ENCODE results near the gene ETFB. TPM values are rescaled to one million over a fixed set of nuclear protein-coding genes. Genes with fewer than 3 reads are reported as not detected.

Gene ETFB
- total RNA-seq, 1 experiment from 2014 or later: 66.2 TPM

DNA sequence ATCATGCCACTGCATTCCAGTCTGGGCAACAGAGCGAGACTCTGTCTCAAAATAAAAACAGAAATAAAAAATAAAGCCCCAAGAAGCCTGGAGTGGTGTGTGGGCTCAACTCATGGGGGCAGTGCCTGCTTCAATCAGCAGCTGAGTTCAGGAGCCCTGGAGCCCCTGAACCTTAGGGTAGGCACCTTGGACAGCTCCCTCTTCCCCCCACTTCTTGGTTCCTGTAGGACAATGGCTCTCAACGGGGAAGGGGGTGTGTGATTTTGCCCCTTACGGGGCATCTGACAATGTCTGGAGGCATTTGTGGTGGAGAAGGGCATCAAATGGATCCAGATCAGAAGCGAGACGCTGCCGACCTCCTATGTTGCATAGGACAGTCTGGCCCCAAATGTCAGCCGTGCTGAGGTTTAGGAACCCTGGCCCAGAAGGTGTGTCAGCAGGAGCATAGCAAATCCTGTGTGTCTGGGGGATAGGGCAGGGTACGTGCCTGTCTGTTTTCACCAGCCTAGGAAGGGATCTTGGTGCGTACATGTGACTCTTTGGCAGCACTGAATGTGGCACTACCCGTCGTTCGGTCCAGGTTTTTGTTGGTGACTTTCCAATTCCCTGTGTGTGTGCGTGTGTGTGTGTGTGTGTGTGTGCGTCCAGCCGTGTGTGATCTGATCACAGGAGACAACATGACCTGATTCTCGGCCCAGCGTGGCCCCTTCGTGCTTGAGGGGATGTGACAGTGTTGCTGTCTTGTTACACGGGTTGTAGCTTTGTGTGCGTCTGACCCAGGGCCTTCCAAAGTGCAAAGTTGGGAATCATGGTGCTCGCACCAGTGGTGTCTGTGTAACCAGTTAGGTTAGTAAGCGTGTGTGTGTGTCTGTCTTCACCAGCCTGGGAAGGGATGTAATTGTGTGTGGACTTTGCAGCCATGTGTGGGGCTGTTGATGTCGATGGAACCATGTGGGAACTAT lies 47.2 kb downstream of the ETFB start:
- TF ChIP-seq, protein P1, sequence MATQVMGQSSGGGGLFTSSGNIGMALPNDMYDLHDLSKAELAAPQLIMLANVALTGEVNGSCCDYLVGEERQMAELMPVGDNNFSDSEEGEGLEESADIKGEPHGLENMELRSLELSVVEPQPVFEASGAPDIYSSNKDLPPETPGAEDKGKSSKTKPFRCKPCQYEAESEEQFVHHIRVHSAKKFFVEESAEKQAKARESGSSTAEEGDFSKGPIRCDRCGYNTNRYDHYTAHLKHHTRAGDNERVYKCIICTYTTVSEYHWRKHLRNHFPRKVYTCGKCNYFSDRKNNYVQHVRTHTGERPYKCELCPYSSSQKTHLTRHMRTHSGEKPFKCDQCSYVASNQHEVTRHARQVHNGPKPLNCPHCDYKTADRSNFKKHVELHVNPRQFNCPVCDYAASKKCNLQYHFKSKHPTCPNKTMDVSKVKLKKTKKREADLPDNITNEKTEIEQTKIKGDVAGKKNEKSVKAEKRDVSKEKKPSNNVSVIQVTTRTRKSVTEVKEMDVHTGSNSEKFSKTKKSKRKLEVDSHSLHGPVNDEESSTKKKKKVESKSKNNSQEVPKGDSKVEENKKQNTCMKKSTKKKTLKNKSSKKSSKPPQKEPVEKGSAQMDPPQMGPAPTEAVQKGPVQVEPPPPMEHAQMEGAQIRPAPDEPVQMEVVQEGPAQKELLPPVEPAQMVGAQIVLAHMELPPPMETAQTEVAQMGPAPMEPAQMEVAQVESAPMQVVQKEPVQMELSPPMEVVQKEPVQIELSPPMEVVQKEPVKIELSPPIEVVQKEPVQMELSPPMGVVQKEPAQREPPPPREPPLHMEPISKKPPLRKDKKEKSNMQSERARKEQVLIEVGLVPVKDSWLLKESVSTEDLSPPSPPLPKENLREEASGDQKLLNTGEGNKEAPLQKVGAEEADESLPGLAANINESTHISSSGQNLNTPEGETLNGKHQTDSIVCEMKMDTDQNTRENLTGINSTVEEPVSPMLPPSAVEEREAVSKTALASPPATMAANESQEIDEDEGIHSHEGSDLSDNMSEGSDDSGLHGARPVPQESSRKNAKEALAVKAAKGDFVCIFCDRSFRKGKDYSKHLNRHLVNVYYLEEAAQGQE (IDR thresholded peaks at IDR 0.05; ENCODE audit: insufficient read depth in 1 of 2, low read depth in 2 of 2, low read length in 1 of 2): peak; percentile 70 to 75
- TF ChIP-seq TCF7L2 (IDR thresholded peaks at IDR 0.05; ENCODE audit: low read depth, low read length): no peak
- no peaks in the 10 kb centered on the region for H3K27me3 ChIP-seq (ENCODE audit: control insufficient read depth, insufficient read depth, low read length)
- H3K27ac ChIP-seq (ENCODE audit: low read length): no peak overlapping the region
- H3K4me1 ChIP-seq (ENCODE audit: control insufficient read depth, insufficient read depth, low read length): no peaks in the 10 kb centered on the region
- in situ Hi-C loops (cut with HindIII; ENCODE audit: low pct_unique_long_range_greater_than_20kb, low sequenced_read_pairs) (no loop called here), intact Hi-C loops (cut with micrococcal nuclease; ENCODE audit: unreplicated experiment) (no loop called here)
- H3K36me3 ChIP-seq (ENCODE audit: control insufficient read depth, insufficient read depth, low read length): no peaks in the 10 kb centered on the region
- CTCF ChIA-PET: no interaction called here
- BruUV-seq (replicated peaks): no TSS peak
- POLR2A ChIA-PET: no interaction called here
- no peaks in the 10 kb centered on the region for H3K9me3 ChIP-seq (ENCODE audit: control insufficient read depth, insufficient read depth, low read depth, low read length)
- ATAC-seq (no peak), DNase-seq (ENCODE audit: low read depth, low spot score) (no peak)
- no peak overlapping the region for H3K4me3 ChIP-seq (ENCODE audit: low read depth in 2 of 2, low read length in 2 of 2)

GRCh38 chr19:51317968-51318367 lies 48.2 kb downstream of the ETFB start:
- Histone ChIP-seq H3K4me3 (ENCODE audit: low read depth in 2 of 2, low read length in 2 of 2) (no peak overlapping the region), H3K27ac (ENCODE audit: low read length) (no peak overlapping the region), H3K36me3 (ENCODE audit: control insufficient read depth, insufficient read depth, low read length) (no peaks in the 10 kb centered on the region), H3K9me3 (ENCODE audit: control insufficient read depth, insufficient read depth, low read depth, low read length) (no peaks in the 10 kb centered on the region), H3K27me3 (ENCODE audit: control insufficient read depth, insufficient read depth, low read length) (no peaks in the 10 kb centered on the region), H3K4me1 (ENCODE audit: control insufficient read depth, insufficient read depth, low read length) (no peaks in the 10 kb centered on the region)
- DNase-seq (ENCODE audit: low read depth, low spot score): no peak
- in situ Hi-C loops (cut with HindIII; ENCODE audit: low pct_unique_long_range_greater_than_20kb, low sequenced_read_pairs): no loop called here
- TF ChIP-seq, protein P1 (IDR thresholded peaks at IDR 0.05; ENCODE audit: insufficient read depth in 1 of 2, low read depth in 2 of 2, low read length in 1 of 2): no peak
- TF ChIP-seq POLR2AphosphoS5 (IDR thresholded peaks at IDR 0.05; ENCODE audit: low read depth, low read length) (no peak), TCF7L2 (IDR thresholded peaks at IDR 0.05; ENCODE audit: low read depth, low read length) (no peak), SIN3A (IDR thresholded peaks at IDR 0.05; ENCODE audit: borderline replicate concordance, insufficient read depth, low read depth, low read length) (no peak)
- TF ChIP-seq, protein P2, sequence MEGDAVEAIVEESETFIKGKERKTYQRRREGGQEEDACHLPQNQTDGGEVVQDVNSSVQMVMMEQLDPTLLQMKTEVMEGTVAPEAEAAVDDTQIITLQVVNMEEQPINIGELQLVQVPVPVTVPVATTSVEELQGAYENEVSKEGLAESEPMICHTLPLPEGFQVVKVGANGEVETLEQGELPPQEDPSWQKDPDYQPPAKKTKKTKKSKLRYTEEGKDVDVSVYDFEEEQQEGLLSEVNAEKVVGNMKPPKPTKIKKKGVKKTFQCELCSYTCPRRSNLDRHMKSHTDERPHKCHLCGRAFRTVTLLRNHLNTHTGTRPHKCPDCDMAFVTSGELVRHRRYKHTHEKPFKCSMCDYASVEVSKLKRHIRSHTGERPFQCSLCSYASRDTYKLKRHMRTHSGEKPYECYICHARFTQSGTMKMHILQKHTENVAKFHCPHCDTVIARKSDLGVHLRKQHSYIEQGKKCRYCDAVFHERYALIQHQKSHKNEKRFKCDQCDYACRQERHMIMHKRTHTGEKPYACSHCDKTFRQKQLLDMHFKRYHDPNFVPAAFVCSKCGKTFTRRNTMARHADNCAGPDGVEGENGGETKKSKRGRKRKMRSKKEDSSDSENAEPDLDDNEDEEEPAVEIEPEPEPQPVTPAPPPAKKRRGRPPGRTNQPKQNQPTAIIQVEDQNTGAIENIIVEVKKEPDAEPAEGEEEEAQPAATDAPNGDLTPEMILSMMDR (IDR thresholded peaks at IDR 0.05): no peak
- CTCF ChIA-PET: no interaction called here
- ATAC-seq: no peak
- BruUV-seq (replicated peaks): no TSS peak
- POLR2A ChIA-PET: no interaction called here
- intact Hi-C loops (cut with micrococcal nuclease; ENCODE audit: unreplicated experiment): no loop called here

Data from Panc1 (cell line).